ENCODE measurements around the gene PRKACG.
"Not testable (repeated sequence)": the region's sequence is repeated elsewhere in the genome, so short reads cannot be mapped to it uniquely, and the experiment has no call there.

PRKACG gene

DNA sequence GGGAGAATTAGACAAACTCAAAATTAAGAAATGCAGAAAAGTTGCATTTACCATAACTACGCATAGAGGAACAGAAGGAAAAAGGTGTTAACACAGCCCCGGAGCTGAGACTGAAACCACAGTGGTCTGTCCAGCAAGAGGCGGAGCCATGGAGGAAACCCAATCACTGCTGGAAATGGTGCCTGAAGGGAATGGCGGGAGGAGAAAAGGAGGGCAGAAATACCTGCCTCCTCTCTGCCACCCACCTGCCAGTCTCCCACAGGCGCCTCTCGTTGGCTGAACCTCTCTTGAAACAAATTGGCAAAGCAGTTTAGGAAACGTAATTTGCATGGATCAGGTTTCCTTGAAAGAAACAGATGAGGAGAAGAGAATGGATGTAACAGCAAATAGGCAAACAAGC lies 9.7 kb upstream of the PRKACG start:
- no peak for DNase-seq

DNA sequence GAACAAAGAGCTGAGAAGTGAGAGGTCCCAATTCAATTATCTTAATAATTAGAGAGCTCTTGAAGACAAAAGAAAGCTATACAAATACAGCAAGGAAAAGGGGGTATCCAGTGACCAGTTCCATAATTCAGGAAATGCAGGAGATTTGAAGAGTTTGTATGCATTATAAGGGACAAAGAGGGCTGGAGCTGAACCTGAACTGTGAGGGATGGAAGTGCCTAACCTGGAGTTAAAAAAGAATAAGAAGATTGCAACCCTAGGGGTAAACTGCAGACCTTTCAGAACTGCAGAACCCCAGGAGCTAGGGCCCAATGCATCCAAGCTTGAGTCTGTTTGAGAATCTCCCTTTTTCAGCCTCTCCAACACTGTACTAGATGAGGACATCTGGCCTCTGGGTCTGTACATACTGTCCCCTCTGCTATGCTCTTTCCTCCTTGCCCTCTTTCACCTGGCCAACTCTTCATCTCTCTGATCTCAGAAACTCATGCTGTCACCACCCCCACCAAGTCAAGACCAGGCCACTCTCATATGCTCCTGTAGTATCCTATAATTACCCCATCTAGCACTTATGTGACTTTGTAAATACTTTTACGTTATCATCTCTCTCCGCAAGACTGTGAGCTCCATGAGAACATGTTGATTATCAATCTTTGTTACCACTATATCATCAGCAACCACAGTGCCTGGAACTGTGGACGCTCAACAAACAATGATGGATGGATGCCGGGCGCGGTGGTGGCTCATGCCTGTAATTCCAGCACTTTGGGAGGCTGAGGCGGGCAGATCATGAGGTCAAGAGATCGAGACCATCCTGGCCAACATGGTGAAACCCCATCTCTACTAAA lies 6.6 kb upstream of the PRKACG start:
- DNase-seq = no peak

DNA sequence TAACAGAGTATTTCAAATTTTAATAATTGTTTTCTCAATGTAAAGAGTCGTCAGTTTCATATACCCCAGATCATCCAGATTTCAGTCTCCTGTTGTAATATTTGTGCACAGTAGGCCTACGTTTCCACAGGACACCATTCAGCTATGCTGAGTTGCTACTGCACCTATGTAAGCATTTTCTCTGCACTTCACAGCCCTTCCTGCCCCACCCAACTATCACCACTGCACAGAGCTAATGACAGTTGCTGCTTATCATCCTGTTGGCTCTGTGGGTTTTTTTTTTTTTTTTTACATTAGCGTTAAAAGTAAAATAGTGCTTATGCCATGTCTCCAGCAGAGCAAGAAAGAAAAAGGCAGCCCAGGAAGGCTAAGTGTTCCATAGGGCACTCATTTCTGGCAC lies 5.9 kb upstream of the PRKACG start:
- no peak for DNase-seq

DNA sequence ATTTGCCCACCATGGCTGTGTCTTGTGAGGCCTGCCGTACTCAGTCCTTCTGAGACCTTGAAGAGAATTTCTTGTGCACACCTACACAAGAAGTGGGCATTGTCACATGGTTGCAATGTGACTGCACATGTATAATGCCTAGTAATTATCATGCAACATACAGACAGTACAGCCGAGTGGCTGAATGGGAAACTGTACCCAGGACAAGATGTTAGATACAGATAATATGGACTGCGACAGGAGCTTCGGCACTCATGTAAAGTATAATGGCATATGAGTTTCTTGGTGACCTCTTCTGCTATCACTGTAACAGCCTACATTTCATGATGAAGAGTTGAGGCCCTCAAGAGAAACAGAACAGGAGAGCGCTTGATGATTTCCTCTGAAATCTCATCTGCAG lies 4.8 kb upstream of the PRKACG start:
- DNase-seq = no peak

DNA sequence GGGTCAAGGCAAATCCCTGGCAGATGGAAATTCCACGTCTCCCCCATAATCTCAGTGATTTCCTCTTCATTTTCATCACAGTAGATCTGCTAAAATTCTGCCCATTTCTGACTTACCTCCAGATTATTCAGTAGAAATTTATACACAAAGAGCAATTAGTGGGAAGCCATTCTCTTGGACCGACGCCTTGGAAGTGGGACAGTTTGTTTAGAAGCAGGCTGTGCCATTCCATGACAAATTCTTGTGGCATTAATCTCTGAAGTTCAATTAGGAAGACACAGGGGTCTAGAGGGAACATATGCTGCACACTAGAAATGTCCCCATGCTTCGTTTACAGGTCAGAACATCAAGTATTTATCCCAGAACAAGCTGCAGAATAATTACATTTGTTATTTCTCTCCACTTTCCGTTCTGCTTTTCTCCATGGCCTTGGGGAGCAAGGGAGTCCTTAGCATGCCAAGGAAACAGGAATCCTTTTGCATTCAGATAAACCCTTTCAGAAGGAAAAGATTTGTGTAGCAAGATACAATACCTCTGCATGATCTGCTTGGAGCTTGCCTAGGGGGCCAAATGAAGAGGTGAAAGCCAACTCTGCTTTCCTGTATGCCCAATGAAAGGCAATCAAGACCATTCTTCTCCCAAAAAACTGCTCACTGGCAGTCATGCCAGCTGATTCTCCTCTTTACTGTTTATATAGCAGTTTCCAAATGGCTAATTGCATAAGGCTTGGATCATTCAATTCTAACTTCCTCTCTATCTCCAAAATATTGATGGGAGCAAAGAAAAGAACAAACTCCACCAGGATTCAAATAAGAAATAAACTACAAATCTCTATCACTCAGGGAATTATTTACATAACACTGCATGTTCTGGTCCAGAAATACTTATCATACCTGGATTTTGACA lies 2.5 kb upstream of the PRKACG start:
- no peak for DNase-seq

DNA sequence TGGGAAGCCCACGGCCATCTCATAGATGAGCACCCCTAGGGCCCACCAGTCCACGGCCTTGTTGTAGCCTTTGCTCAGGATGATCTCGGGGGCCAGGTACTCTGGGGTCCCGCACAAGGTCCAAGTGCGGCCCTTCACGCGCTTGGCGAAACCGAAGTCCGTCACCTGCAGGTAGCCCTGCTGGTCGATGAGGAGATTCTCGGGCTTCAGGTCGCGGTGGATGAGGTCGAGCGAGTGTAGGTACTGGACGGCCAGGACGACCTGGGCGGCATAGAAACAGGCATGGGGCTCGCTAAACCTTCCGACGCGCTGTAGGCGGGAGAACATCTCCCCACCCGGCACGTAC lies 558 bp downstream of the PRKACG start:
- DNase-seq = no peak

DNA sequence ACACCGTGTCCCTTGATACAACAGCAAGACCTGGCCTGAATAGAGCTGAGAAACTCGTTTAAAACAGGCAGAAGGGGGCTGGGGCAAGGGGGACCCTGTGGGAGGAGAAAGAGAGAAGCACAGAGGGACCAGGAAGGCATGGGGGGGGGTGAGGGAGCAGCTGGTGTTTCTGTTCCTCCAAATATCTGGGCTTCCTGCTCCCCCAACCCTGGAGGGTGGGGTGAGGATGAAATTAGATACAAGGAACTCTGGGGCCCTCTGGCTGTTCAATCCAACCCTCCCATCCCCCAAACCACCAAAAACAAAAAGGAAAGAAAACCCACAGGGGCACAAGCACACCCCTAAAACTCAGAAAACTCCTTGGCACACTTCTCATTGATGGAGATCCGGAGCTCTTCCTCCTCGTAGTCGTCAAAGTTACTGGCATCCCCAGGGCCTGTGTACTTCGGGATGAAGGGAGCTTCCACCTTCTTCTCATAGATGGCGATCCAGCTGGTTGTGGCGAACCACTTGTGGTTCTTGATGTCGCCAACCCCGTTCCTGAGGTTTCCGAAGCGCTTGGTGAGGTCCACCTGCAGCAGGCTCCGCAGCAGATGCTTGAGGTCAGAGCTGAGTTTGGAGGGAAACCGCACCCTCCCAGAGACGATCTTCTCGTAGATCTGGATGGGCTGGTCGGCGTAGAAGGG lies 1.1 kb downstream of the PRKACG start:
- DNase-seq = no peak

DNA sequence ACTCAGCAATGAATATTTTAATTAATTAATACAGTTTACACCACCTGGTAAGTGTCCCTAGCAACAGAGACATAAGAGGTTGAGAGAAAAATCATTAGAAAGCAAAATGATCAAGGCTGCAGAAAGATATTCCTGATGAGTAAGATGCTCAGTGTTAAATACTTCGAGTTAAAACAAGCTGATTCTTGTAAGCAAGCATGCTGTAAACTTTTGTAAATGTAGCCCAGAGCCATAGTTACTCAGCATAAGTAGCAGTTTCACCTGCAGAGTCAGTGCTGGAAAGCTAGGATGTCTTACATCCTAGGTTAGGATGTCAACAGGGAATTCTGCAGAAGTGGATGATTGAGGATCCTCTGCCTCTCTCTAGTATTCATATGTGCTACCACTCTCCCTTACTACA lies 4.2 kb downstream of the PRKACG start:
- no peak for DNase-seq

DNA sequence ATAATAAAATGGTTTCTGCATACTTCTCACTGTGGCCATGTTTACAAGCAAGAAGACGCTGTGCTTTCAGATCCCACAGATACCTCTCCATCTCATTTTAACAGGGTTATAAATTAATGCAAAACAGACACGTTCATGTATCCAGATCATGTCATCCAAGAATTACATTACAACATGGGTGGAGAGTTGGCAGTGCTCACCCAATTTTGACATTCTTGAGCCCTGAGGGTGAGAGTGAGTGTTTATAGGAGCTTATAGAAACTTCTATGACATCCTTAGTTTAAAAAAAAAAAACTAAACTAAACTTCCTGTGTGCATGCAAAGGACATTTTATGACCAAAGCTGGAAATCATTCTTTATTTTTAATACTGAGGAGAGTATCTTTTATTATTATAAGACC lies 9.1 kb downstream of the PRKACG start:
- no peak for DNase-seq

DNA sequence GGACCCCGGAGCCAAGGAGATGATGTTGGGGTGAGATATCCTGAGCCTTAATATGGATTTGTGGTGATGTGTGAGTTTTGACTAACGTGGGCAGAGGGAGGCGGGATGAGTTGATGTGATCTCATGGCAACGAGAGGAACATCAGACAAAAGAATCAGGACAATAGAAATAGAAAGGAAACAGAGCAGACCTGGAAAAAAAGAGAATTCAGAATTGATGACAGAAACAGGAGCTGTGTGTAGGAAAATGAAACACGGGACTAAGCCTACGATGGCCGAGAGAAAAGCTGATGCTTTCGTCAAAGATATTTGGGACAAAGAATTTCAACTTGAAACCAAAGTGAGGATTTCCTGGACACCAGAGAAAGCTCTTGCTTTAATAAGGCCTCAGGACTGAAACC lies 10.9 kb downstream of the PRKACG start:
- DNase-seq = no peak

DNA sequence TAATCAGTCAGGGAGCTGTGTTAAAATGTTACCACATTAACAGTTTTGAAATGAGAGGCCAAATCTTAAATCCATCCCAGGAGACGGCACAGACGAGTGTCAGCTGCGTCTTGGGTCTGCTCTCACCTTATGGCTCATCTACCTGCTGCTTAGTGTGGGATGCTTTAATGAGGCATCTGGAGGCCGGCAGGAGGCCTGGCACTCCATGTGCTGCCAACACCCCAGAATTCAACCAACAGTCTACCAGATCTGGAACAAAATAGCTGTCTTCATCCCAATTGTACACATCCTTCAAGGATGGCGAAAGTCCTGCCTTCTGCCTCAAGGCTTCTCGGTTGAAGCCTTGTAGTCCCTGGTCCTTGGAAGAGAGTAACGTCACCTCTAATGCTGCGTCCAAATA lies 12.0 kb downstream of the PRKACG start:
- no peak for DNase-seq

DNA sequence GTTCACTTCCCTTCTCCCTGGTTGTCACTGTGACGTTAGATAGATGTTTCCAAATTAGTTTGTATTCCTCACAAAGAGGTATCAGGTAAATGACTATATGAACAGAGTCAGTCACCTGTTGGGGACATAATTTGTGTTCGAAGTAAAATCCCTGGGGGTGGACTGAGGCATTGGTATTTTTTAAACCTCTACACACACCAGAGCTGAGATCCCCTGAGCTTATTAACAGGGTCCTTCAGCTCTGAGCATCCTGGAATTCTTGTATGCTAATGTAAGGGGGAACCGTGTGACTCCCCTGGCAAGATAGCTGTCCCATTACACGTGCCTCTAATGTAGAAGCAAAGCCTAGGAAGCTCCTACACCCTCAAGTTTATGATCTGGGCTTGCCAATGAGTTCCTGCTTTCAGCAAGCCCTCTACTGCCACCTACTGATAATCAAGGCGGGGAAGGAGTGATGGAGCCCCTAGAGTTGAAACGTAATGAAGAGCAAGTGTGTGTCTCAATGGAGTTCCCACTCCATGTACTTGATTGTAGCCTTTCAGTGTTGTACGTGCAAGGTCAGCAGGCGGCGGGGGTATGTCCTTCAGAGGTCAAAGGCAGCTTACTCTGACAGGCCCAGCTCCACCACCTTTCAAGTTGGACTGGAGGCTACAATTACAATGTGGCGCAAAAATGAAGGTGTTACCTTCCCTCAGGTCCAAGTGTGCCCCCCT lies 14.4 kb downstream of the PRKACG start:
- peak; percentile 2 for DNase-seq

DNA sequence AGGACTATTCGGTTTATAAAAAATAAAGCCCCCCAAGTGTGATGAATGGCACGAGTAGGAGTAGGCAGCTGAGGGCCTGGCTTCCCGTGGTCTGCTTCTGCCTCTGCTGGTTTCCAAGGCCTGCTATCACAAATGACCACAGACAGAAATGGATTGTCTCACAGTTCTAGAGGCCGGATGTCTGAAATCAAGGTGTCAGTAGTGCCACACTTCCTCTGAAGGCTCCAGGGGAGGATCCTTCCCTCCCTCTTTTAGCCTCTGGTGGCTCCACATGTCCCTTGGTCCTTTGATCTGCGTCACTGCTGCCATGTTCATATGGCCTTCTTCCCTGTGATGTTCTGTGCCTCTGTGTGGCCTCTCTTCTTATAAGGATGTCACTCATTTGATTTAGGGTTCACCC lies 15.1 kb downstream of the PRKACG start:
- no peak for DNase-seq

DNA sequence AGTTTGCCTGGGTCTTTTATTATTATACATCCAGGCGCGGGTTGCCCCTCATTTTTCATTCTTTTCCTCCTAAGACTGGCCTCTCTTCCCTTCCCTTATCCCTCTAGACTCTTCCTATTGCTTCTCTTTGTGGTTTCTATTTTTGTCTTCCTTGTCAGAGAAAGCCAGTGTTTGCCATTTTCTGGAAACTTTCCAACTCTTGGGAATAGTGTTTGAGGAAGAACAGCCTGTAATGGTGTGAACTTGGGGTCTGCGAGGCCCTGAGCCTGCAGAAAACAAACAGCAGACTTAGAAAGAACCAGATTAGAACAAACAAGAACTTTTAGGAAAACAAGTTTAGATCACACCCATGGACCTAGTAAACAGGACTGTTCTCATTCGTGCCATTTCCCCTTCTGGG lies 15.5 kb downstream of the PRKACG start:
- DNase-seq = no peak

DNA sequence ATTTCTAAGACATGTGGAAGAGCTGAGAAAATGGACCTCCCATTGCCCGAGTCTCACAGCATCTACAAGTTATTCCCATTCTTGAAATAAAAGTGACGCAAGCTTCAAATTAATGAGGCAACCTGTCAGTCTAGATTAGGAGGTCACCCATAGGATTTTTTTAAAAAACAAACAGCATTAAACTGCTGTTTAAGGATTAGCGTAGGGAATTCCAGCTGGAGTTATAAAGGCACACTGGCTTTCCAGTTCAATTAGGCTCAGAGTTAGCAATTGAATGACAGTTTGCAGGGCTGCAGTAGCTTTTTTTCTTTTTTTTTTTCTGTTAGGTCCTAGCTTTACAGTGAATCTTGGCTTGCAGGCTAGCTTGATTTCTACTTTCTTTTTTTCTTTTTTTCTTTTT lies 16.2 kb downstream of the PRKACG start:
- DNase-seq = no peak

DNA sequence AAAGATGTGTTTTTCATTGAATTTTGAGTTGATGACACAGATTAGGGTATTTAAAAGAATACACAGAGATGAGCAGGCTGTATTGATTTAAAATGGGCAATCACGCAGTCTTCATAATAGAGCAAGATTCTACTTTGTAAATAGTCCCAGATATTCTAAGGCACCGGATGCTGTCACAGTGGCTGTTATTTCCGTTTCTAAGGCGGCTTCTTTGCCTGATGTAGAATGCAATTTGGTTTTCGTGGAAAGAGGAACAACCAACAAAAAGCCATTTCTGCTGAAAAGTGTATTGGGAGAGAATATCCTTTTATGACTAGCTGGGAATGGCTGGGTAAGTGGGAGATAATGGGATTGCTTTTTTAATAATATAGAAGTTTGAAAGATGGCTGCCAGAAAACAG lies 17.5 kb downstream of the PRKACG start:
- DNase-seq = no peak

DNA sequence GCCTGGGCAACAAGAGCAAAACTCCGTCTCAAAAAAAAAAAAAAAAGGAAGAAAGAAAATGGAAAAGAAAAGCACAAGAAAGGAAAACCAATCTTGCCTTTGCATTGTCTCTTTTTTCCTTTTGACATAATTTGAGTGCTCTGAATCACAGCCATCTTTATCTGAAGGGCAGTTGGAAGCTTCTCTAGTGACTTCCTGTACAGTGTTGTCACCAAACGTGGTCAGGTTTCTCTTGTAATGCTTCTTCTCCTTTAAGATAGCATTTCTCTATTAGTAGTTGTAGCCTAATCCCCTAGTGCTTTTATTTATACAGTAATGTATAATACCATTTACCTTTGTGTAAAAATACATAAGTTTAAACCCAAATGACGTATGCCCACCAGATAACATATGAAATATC lies 18.1 kb downstream of the PRKACG start:
- no peak for DNase-seq

DNA sequence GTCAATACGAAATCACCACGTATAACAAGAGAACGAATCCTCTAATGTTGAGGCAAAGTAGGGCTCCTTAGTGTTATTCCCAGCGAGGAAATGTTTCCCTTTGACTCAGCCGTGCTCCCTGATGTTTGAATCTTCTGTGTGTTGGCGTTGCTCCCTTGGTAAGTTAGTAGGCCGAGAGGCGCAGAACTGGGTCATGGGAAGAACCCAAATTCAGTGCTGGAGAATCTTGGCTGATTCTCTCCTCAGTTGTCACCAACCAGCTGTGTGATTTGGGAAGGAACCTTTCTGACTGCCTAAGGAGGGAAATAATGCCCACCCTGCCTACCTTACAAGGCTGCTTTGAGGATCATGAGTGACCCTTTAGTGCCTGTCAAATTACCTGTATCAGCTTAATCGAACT lies 22.5 kb downstream of the PRKACG start:
- no peak for DNase-seq

DNA sequence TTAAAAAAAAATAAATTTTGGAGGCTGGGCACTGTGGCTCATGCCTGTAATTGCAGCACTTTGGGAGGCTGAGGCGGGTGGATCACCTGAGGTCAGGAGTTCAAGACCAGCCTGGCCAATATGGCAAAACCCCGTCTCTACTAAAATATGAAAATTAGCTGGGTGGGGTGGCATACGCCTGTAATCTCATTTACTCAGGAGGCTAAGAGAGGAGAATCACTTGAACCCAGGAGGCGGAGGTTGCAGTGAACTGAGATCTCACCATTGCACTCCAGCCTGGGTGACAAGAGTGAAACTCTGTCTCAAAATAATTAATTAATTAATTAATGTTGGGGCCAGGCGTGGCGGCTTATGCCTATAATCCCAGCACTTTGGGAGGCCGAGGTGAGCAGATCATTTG lies 27.0 kb downstream of the PRKACG start:
- DNase-seq = not testable (repeated sequence)

DNA sequence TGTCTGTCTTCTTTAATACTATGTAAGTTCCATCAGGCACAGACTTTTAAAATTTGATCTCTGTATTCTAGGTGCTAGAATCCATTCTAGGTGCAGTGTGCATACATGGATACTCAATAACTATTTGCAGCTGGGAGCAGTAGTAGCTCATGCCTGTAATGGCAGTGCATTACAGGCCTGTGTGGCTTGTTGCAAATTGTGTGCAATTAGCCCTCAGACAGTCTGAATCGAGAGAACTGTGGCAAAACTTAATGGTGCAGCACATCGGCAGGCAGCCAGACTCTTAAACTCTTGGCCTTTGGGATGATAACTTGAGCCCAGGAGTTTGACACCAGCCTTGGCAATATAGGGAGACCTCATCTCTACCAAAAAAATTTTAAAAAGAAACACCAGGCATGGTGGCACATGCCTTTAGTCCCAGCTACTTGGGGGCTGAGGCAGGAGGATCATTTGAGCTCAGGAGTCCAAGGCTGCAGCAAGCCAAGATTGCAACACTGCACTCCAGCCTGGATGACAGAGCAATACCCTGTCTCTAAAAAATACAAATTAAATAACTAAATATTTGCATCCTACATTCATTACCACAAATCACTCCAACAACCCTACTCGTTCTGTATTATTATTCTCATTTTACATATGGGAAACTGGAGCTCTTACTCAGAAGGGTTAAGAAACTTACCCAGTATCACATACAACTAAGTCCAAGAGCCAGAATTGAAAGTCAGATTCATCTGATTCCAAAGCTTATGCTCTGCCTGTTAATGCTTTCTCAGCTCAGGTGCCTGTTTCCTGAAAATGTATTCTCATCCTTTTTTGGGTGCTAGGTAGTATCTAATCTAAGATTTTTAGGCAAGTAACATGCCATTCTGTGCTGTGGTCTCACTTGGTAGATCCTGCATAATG lies 30.1 kb downstream of the PRKACG start:
- DNase-seq = no peak

DNA sequence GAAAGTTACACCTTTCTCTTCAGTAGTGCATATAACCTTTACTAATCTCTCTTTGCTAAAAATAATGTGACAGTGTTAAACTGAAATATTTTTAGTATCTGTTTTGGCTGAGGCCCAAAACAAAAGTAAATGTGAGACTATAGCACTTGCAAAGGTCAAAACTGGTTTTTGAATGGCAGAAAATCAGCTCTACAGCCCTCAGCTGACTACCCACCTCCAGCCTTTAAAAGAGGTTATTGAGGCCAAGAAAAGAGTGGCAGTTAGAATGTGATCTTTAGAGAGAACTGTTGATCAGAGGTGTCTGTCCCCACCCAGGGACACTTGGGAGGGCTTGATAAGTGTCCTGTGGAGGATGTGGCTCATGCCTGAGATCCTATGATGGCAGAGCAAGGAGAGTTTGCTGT lies 30.9 kb downstream of the PRKACG start:
- no peak for DNase-seq

DNA sequence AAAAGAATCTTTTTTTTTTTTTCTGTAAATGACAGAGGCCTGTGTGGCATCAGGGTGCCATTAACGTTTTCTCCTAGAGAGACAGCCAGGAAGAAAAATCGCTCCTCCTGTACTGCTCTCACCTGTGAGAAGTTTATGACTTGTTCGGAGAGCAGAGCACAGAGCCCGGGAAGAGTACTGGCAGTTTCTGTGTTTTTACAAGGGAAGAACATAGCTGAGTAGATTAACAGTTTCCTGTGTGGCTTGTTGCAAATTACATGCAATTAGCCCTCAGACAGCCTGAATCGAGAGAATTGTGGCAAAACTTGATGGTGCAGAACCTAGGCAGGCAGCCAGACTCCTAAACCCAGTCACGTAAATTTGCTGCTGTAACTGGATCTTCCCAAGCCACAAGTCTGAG lies 32.1 kb downstream of the PRKACG start:
- DNase-seq = no peak
